ENCODE results near the gene WBP4.

DNA sequence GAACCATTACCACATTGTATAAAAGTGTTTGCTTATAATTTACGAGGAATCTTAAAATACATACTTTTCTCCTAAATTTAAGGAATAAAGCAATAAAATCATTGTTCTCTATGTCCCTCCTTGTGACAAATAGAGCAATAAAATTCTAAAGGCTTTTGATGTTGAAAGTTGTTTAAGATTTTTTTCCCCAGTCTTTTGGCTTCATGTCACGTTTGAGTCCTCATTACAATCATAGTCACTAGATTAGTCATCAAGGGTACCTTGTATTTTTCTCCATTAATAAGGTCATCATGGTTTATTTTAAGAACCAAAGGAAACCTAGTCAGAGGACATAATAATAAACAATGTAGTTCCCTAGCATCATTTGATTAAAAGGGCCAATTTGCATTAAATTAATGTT lies 3.2 kb downstream of the WBP4 start:
- TF ChIP-seq POLR2A (IDR thresholded peaks at IDR 0.05; ENCODE audit: low read length) (no peak), GATA1 (IDR thresholded peaks at IDR 0.05; ENCODE audit: low read depth, low read length) (no peak)
